ENCODE measurements around the gene NTN5. TPM values are rescaled to one million over a fixed set of nuclear protein-coding genes. Genes with fewer than 3 reads are reported as not detected.

Gene NTN5
- total and polyA plus RNA-seq, 2 of the 4 experiments (the other 2 are of a cell fraction) = 0.19 TPM; not detected in 1

DNA sequence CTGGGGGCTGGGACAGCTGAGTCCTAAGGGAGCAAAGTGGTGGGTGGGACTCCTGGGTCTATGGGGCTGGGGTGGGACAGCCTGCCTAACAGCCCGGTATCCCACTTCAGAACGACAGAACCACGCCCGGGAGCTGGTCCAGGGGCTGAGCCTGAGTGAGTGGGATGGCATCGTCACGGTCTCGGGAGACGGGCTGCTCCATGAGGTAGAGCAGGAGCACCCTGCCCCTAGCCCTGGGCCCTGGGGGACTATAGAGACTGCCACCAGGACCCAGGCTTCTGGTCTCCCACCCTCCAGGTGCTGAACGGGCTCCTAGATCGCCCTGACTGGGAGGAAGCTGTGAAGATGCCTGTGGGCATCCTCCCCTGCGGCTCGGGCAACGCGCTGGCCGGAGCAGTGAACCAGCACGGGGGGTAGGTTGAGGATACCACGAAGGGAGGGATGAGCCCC lies 44.9 kb downstream of the NTN5 start:
- Histone ChIP-seq H3K9ac (ENCODE audit: low read depth, low read length) (no peak overlapping the region), H3K23ac (ENCODE audit: low read depth, low read length) (no peak overlapping the region), H3K18ac (ENCODE audit: low read depth, low read length) (no peak overlapping the region), H3K9me1 (ENCODE audit: insufficient read depth, low read length) (peaks cover 6% of the 10 kb centered on the region), H4K5ac (ENCODE audit: low read depth, low read length) (no peak overlapping the region), H3K79me1 (ENCODE audit: low read depth in 1 of 2, low read length in 2 of 2) (peaks cover 4 to 21% of the 10 kb centered on the region in 2 experiments; a peak in 3 of 4 replicates), H4K8ac (ENCODE audit: low read depth in 2 of 2, low read length in 2 of 2) (no peak overlapping the region), H3K4ac (ENCODE audit: low read depth, low read length) (no peak overlapping the region), H3K9me3 (ENCODE audit: control insufficient read depth, insufficient read depth, low read length) (no peaks in the 10 kb centered on the region), H3K27ac (ENCODE audit: insufficient read depth, low read length) (no peak overlapping the region), H3K27me3 (ENCODE audit: control insufficient read depth, insufficient read depth, low read length) (no peaks in the 10 kb centered on the region), H2AK5ac (ENCODE audit: low read depth, low read length) (no peak overlapping the region), H2BK120ac (ENCODE audit: low read depth, low read length) (no peak overlapping the region), H3K56ac (ENCODE audit: extremely low read depth, insufficient read depth, low read length) (no peak overlapping the region), H3K36me3 (ENCODE audit: control insufficient read depth, insufficient read depth, low read length) (peaks cover 6% of the 10 kb centered on the region; the same call in 1 of the 2 replicates), H3K4me2 (ENCODE audit: low read depth, low read length) (no peak overlapping the region), H4K91ac (ENCODE audit: insufficient read depth, low read depth, low read length) (no peak overlapping the region), H3K14ac (replicated peaks; ENCODE audit: low read depth, low read length) (no peak overlapping the region), H3K4me1 (ENCODE audit: control insufficient read depth, insufficient read depth, low read length) (peaks cover 23% of the 10 kb centered on the region), H2BK20ac (ENCODE audit: low read depth, low read length) (no peak overlapping the region), H2AK9ac (replicated peaks; ENCODE audit: low read depth, low read length, poor library complexity) (no peak overlapping the region), H2BK5ac (ENCODE audit: low read depth, low read length, poor library complexity, severe bottlenecking) (no peak overlapping the region), H3K4me3 (ENCODE audit: insufficient read depth, low read depth, low read length) (no peak overlapping the region), H2AFZ (replicated peaks; ENCODE audit: low read length, poor library complexity) (no peak overlapping the region), H4K20me1 (ENCODE audit: insufficient read depth, low read length) (no peaks in the 10 kb centered on the region), H2BK15ac (ENCODE audit: low read depth, low read length) (no peak overlapping the region)
- POLR2A ChIA-PET (ENCODE audit: unreplicated experiment) = no interaction called here
- TF ChIP-seq MXI1 (IDR thresholded peaks at IDR 0.05; ENCODE audit: borderline replicate concordance, low read depth, low read length) (no peak), RAD21 (IDR thresholded peaks at IDR 0.05; ENCODE audit: low read length) (no peak), CEBPB (IDR thresholded peaks at IDR 0.05; ENCODE audit: low read depth, low read length) (no peak), MAZ (IDR thresholded peaks at IDR 0.05; ENCODE audit: borderline replicate concordance, low read depth, low read length) (no peak), SMC3 (IDR thresholded peaks at IDR 0.05; ENCODE audit: low read depth, low read length) (no peak), POLR2A (IDR thresholded peaks at IDR 0.05; ENCODE audit: low read depth, low read length) (no peak), FOS (IDR thresholded peaks at IDR 0.05; ENCODE audit: low read depth, low read length) (no peak), NFE2L2 (IDR thresholded peaks at IDR 0.05; ENCODE audit: low read depth, low read length) (no peak), RFX5 (IDR thresholded peaks at IDR 0.05; ENCODE audit: low read depth, low read length) (no peak), BHLHE40 (IDR thresholded peaks at IDR 0.05; ENCODE audit: low read depth, low read length) (no peak), RCOR1 (IDR thresholded peaks at IDR 0.05; ENCODE audit: insufficient replicate concordance, low read length) (no peak), MAFK (IDR thresholded peaks at IDR 0.05; ENCODE audit: low read depth, low read length) (no peak)
- TF ChIP-seq, protein P1, sequence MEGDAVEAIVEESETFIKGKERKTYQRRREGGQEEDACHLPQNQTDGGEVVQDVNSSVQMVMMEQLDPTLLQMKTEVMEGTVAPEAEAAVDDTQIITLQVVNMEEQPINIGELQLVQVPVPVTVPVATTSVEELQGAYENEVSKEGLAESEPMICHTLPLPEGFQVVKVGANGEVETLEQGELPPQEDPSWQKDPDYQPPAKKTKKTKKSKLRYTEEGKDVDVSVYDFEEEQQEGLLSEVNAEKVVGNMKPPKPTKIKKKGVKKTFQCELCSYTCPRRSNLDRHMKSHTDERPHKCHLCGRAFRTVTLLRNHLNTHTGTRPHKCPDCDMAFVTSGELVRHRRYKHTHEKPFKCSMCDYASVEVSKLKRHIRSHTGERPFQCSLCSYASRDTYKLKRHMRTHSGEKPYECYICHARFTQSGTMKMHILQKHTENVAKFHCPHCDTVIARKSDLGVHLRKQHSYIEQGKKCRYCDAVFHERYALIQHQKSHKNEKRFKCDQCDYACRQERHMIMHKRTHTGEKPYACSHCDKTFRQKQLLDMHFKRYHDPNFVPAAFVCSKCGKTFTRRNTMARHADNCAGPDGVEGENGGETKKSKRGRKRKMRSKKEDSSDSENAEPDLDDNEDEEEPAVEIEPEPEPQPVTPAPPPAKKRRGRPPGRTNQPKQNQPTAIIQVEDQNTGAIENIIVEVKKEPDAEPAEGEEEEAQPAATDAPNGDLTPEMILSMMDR (conservative IDR thresholded peaks at IDR 0.05; ENCODE audit: low read depth, low read length) = no peak
- TF ChIP-seq, protein P2, sequence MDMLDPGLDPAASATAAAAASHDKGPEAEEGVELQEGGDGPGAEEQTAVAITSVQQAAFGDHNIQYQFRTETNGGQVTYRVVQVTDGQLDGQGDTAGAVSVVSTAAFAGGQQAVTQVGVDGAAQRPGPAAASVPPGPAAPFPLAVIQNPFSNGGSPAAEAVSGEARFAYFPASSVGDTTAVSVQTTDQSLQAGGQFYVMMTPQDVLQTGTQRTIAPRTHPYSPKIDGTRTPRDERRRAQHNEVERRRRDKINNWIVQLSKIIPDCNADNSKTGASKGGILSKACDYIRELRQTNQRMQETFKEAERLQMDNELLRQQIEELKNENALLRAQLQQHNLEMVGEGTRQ (IDR thresholded peaks at IDR 0.05; ENCODE audit: low read depth, low read length) = no peak
- BruUV-seq (replicated peaks) = no TSS peak
- DNase-seq (no peak), ATAC-seq (ENCODE audit: low read depth) (no peak)
- 90% methylated on average over 2 of the region's 17 CpGs; no CpG with 5 or more reads in 1 of the 2 experiments for WGBS, 2 experiments (ENCODE audit: extremely low coverage in 2 of 2, insufficient read length in 1 of 2)
- dilution Hi-C loops (cut with HindIII; ENCODE audit: low sequenced_read_pairs, unreplicated experiment) (no loop called here), intact Hi-C loops (cut with micrococcal nuclease) (no loop called here), in situ Hi-C loops (cut with MboI; ENCODE audit: low sequenced_read_pairs) (no loop called here)
- CTCF ChIA-PET = no interaction called here

Measured in IMR-90 (cell line).